HCT116 (cell line): ENCODE results near the gene GFOD1. TPM values are rescaled to one million over a fixed set of nuclear protein-coding genes. Genes with fewer than 3 reads are reported as not detected.

Source experiments
- ATAC-seq: fragments of 200-7000 bp; cut with Tn5 transposase; 2 replicates; pipeline ENCODE4 v1.9.1; 2020; ENCODE audit warnings: mild to moderate bottlenecking, moderate library complexity
- BruUV-seq: library from RNA; stranded (reverse); fragments of 400-500 nt; replicated peaks from 2 replicates; lab custom pipeline; 2021; lab: Mats Ljungman, UMichigan
- CTCF ChIA-PET: fragments of 300-600 bp; sonication (Branson Sonifier 250); formaldehyde crosslinking; loops from one replicate; lab custom pipeline; 2021; ENCODE audit warnings: antibody characterized with exemption; lab: Charles Lee
- POLR2A ChIA-PET: fragments of 300-600, 350-600 bp; sonication (Branson Sonifier 250); formaldehyde crosslinking; loops from one replicate; lab custom pipeline; 2021; ENCODE audit warnings: antibody characterized with exemption; lab: Charles Lee
- RAD21 ChIA-PET, 2 experiments: fragments of 300-600 bp; sonication (Branson Sonifier 250); formaldehyde crosslinking; loops; one replicate each; lab custom pipeline; 2023; ENCODE audit warnings: low total read pairs in 2 of 2; ENCODE audit not compliant: uncharacterized antibody in 2 of 2, unreplicated experiment in 2 of 2, low non-redundant PET in 1 of 2; lab: Charles Lee
- DNase-seq: peaks from one replicate; pipeline ENCODE4 v3.0.0-alpha.2; 2010; ENCODE audit warnings: low read depth, low spot score
- H2AFZ ChIP-seq: fragments of 200-600 bp; shearing (Covaris generic), sonication (generic); 2 replicates; pipeline ENCODE4 v1.6.1; 2017; ENCODE audit warnings: low read depth, mixed run types, mixed read lengths, antibody characterized with exemption, low read length; ENCODE audit not compliant: poor library complexity, severe bottlenecking
- H3K27ac ChIP-seq: 2 replicates; pipeline ENCODE4 v1.5.1; 2012; ENCODE audit warnings: low read depth, low read length
- H3K27me3 ChIP-seq: fragments of 200-600 bp; sonication (generic); 2 replicates; pipeline ENCODE4 v1.6.1; 2016; ENCODE audit warnings: mixed run types, low read length, mixed read lengths; ENCODE audit not compliant: insufficient read depth
- H3K36me3 ChIP-seq, 2 experiments: fragments of 200-500 bp in 1 of 2; fragments of 200-600 bp in 1 of 2; sonication (Bioruptor generic) in 1 of 2; sonication (generic) in 1 of 2; 2 replicates each; pipeline versions ENCODE4 v1.5.1 to v1.6.1; 2014 to 2016; ENCODE audit warnings: low read length in 2 of 2, inconsistent platforms in 1 of 2, mixed read lengths in 1 of 2, mixed run types in 1 of 2; ENCODE audit not compliant: insufficient read depth in 2 of 2, control insufficient read depth in 1 of 2
- H3K4me1 ChIP-seq, 2 experiments: fragments of 200-600 bp in 1 of 2; sonication (generic) in 1 of 2; 2 replicates each; pipeline versions ENCODE4 v1.5.1 to v1.6.1; 2012 to 2017; ENCODE audit warnings: low read length in 2 of 2, inconsistent platforms in 1 of 2, mild to moderate bottlenecking in 1 of 2, mixed read lengths in 1 of 2, mixed run types in 1 of 2, moderate library complexity in 1 of 2; ENCODE audit not compliant: insufficient read depth in 2 of 2, control insufficient read depth in 1 of 2
- H3K4me2 ChIP-seq: fragments of 200-600 bp; sonication (generic); 2 replicates; pipeline ENCODE4 v1.6.1; 2017; ENCODE audit warnings: mixed run types, low read length, mixed read lengths
- H3K4me3 ChIP-seq, 2 experiments: fragments of 200-600 bp in 1 of 2; sonication (generic) in 1 of 2; replicated peaks in 1 of 2; 2 replicates each; pipeline ENCODE4 v1.5.1; 2011 to 2016; ENCODE audit warnings: low read length in 2 of 2, control low read depth in 1 of 2, low read depth in 1 of 2, mild to moderate bottlenecking in 1 of 2, mixed read lengths in 1 of 2, mixed run types in 1 of 2
- H3K79me2 ChIP-seq: fragments of 200-600 bp; sonication (generic); 2 replicates; pipeline ENCODE4 v1.6.1; 2017; ENCODE audit warnings: mild to moderate bottlenecking, mixed run types, low read length, moderate library complexity, mixed read lengths; ENCODE audit not compliant: insufficient read depth
- H3K9ac ChIP-seq: fragments of 200-600 bp; sonication (generic); 2 replicates; pipeline ENCODE4 v1.6.1; 2016; ENCODE audit warnings: low read length, mixed read lengths
- H3K9me2 ChIP-seq: fragments of 200-600 bp; sonication (generic), shearing (Covaris generic); 2 replicates; pipeline ENCODE4 v1.6.1; 2017; ENCODE audit warnings: mixed run types, mild to moderate bottlenecking, moderate library complexity; ENCODE audit not compliant: insufficient read depth
- H3K9me3 ChIP-seq, 2 experiments: fragments of 200-500 bp in 1 of 2; fragments of 200-600 bp in 1 of 2; sonication (Bioruptor generic) in 1 of 2; sonication (generic) in 1 of 2; 2 replicates each; pipeline ENCODE4 v1.6.1; 2014 to 2017; ENCODE audit warnings: low read length in 2 of 2, mixed read lengths in 2 of 2, inconsistent platforms in 1 of 2, low read depth in 1 of 2, mild to moderate bottlenecking in 1 of 2, mixed run types in 1 of 2, moderate library complexity in 1 of 2; ENCODE audit not compliant: control insufficient read depth in 1 of 2, insufficient read depth in 1 of 2
- H4K20me1 ChIP-seq: fragments of 200-600 bp; sonication (generic), shearing (Covaris generic); 2 replicates; pipeline ENCODE4 v1.6.1; 2017; ENCODE audit warnings: mixed run types, mild to moderate bottlenecking, moderate library complexity; ENCODE audit not compliant: insufficient read depth
- CBX3 ChIP-seq: IDR thresholded peaks from 2 replicates; pipeline ENCODE4 v1.6.1; 2012; ENCODE audit warnings: low read depth
- EGR1 ChIP-seq: IDR thresholded peaks from 2 replicates; pipeline ENCODE4 v1.6.1; 2012; ENCODE audit warnings: low read depth
- ELF1 ChIP-seq: IDR thresholded peaks from 2 replicates; pipeline ENCODE4 v1.6.1; 2012; ENCODE audit warnings: low read depth, borderline replicate concordance
- EZH2 ChIP-seq: fragments of 200-600 bp; sonication (generic); IDR thresholded peaks from 2 replicates; pipeline ENCODE4 v1.6.1; 2017; ENCODE audit warnings: antibody characterized with exemption, mixed run types
- EZH2phosphoT487 ChIP-seq: fragments of 200-600 bp; IDR thresholded peaks from 2 replicates; pipeline ENCODE4 v1.6.1; 2018; ENCODE audit warnings: antibody characterized with exemption, borderline replicate concordance
- FOSL1 ChIP-seq: IDR thresholded peaks from 2 replicates; pipeline ENCODE4 v1.6.1; 2012; ENCODE audit warnings: low read depth
- JUND ChIP-seq: IDR thresholded peaks from 2 replicates; pipeline ENCODE4 v1.6.1; 2012
- POLR2A ChIP-seq: IDR thresholded peaks from 2 replicates; pipeline ENCODE4 v1.7.0; 2011; ENCODE audit warnings: borderline replicate concordance; ENCODE audit not compliant: insufficient read depth, insufficient read length; ENCODE audit errors: extremely low read depth
- SIN3A ChIP-seq: IDR thresholded peaks from 2 replicates; pipeline ENCODE4 v1.6.1; 2012; ENCODE audit warnings: low read depth
- SRF ChIP-seq: IDR thresholded peaks from 2 replicates; pipeline ENCODE4 v1.6.1; 2012; ENCODE audit warnings: low read depth
- TCF7L2 ChIP-seq: IDR thresholded peaks from 2 replicates; pipeline ENCODE4 v1.7.0; 2011; ENCODE audit warnings: borderline replicate concordance, inconsistent platforms; ENCODE audit not compliant: insufficient read depth, insufficient read length; ENCODE audit errors: extremely low read depth
- ZFX ChIP-seq: fragments of 450-650 bp; IDR thresholded peaks from 2 replicates; pipeline ENCODE4 v1.6.1; 2017
- intact Hi-C: fragments of 100-400 bp; cut with micrococcal nuclease; formaldehyde crosslinking; loops from 2 replicates; pipeline ENCODE4 v1.10.0; 2022
- total RNA-seq: library from RNA; stranded (reverse); gene quantifications from one replicate; pipeline ENCODE4 v1.2.1, GENCODE V29; 2021; ENCODE audit not compliant: unreplicated experiment
- TF ChIP-seq, protein P1 (sequence below): IDR thresholded peaks from 2 replicates; pipeline ENCODE4 v1.6.1; 2012
- TF ChIP-seq, protein P2 (sequence below): IDR thresholded peaks from 2 replicates; pipeline ENCODE4 v1.6.1; 2012
- TF ChIP-seq, protein P3 (sequence below): IDR thresholded peaks from 2 replicates; pipeline ENCODE4 v1.6.1; 2011; ENCODE audit warnings: mild to moderate bottlenecking, low read length, moderate library complexity; ENCODE audit not compliant: insufficient replicate concordance; ENCODE audit errors: extremely low read depth

The GFOD1 gene
- total RNA-seq, 1 experiment from 2014 or later, result 3.8 TPM

DNA sequence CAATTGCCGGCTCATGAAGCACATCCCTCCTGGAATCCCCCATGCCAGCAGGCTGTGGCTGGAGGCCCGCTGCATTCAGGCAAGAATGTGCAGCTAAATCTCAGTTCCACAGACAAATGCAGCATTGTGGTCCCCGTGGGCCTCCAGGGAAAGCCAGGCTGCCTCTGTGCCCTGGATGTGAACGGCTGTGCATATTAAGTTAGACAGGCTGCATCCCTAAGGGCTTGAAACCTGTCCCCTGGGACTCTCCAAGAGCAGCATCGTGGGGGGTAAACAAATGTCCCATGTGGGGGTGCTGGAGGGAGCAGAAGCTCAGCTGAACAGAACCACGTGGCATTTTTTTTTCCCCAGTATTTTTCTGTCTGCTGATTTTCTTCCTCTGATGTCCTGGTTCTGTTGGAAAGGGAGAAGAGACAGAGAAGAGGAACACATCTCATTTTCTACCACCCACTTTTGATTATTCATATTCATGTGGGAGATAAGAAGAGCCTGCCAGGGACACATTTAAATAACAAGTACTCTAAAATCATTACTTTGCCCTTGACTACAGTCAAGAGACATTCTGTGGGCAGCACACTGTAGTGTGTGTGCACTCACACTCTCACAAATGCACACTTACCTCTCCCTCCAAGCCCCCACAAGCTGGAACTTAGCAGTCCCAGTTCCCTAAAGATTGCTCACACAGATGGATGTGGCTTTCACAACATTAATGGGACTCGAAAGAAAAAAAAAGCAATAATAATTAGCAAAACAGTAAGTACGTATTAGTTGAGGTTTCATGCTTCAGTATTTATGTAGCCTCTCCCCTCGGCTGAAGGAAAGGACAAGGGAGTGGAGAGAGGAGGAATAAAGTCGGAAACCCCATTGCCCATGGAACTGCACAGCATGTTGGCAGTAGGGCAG lies 16.9 kb downstream of the GFOD1 start:
- intact Hi-C loops, result no loop called here
- ChIA-PET POLR2A (no interaction called here), CTCF (no interaction called here)
- H3K27me3 ChIP-seq, result no peaks in the 10 kb centered on the region
- TF ChIP-seq SRF, result no peak
- TF ChIP-seq CBX3, result no peak
- no peak for TF ChIP-seq ZFX
- TF ChIP-seq, protein P1, sequence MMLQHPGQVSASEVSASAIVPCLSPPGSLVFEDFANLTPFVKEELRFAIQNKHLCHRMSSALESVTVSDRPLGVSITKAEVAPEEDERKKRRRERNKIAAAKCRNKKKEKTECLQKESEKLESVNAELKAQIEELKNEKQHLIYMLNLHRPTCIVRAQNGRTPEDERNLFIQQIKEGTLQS, result no peak
- TF ChIP-seq ELF1, result no peak
- TF ChIP-seq, protein P2, sequence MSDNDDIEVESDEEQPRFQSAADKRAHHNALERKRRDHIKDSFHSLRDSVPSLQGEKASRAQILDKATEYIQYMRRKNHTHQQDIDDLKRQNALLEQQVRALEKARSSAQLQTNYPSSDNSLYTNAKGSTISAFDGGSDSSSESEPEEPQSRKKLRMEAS, result no peak
- no peak for TF ChIP-seq FOSL1
- no peak for TF ChIP-seq SIN3A
- no peak for TF ChIP-seq EGR1
- TF ChIP-seq, all 23 proteins: peak for 0
- Histone ChIP-seq H3K9ac (no peak overlapping the region), H3K79me2 (no peaks in the 10 kb centered on the region), H3K4me1 (peaks cover 12 to 29% of the 10 kb centered on the region in 2 experiments), H3K4me2 (no peak overlapping the region), H3K9me3 (no peaks in the 10 kb centered on the region), H3K36me3 (no peaks in the 10 kb centered on the region), H4K20me1 (no peaks in the 10 kb centered on the region), H2AFZ (no peak overlapping the region), H3K27ac (no peak overlapping the region), H3K4me3 (no peak overlapping the region), H3K9me2 (no peaks in the 10 kb centered on the region)
- ATAC-seq (no peak), DNase-seq (no peak)
- RAD21 ChIA-PET, result no interaction called here
- no TSS peak for BruUV-seq

DNA sequence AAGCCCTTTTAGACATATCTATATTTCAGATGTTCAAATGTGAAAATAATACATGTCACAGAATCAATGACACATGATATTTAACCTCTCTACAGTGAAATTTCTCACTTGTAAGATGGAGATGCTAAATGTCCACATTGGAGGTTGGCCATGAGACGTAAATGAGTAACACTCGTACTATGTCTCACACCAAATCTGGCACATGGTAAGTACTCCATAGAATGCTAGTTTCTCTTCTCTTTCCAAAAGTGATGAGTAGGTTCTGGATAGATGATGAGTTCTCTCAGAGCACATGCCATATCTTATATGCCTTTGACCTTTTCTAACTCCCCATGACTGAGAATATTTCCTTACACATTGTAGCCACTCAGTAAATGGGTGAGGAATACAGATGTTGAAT lies 17.7 kb downstream of the GFOD1 start:
- H3K9ac ChIP-seq, result no peak overlapping the region
- H3K36me3 ChIP-seq, result no peaks in the 10 kb centered on the region
- H3K79me2 ChIP-seq, result no peaks in the 10 kb centered on the region
- ChIA-PET CTCF (no interaction called here), POLR2A (no interaction called here), RAD21 (no interaction called here)
- no peaks in the 10 kb centered on the region for H3K27me3 ChIP-seq
- H3K9me2 ChIP-seq, result no peaks in the 10 kb centered on the region
- ATAC-seq, result no peak
- intact Hi-C loops, result no loop called here
- H3K4me3 ChIP-seq, result no peak overlapping the region
- no peaks in the 10 kb centered on the region for H4K20me1 ChIP-seq
- H3K9me3 ChIP-seq, result no peaks in the 10 kb centered on the region
- BruUV-seq, result no TSS peak
- H3K4me2 ChIP-seq, result no peak overlapping the region
- H2AFZ ChIP-seq, result no peak overlapping the region
- H3K4me1 ChIP-seq, result peaks cover 12 to 35% of the 10 kb centered on the region in 2 experiments
- no peak overlapping the region for H3K27ac ChIP-seq
- no peak for DNase-seq
- TF ChIP-seq CBX3, result no peak
- TF ChIP-seq, protein P3, sequence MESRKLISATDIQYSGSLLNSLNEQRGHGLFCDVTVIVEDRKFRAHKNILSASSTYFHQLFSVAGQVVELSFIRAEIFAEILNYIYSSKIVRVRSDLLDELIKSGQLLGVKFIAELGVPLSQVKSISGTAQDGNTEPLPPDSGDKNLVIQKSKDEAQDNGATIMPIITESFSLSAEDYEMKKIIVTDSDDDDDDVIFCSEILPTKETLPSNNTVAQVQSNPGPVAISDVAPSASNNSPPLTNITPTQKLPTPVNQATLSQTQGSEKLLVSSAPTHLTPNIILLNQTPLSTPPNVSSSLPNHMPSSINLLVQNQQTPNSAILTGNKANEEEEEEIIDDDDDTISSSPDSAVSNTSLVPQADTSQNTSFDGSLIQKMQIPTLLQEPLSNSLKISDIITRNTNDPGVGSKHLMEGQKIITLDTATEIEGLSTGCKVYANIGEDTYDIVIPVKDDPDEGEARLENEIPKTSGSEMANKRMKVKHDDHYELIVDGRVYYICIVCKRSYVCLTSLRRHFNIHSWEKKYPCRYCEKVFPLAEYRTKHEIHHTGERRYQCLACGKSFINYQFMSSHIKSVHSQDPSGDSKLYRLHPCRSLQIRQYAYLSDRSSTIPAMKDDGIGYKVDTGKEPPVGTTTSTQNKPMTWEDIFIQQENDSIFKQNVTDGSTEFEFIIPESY, result no peak
- no peak for TF ChIP-seq EGR1
- no peak for TF ChIP-seq POLR2A
- TF ChIP-seq, protein P2, result no peak
- no peak for TF ChIP-seq ELF1
- no peak for TF ChIP-seq EZH2
- no peak for TF ChIP-seq EZH2phosphoT487
- no peak for TF ChIP-seq JUND
- no peak for TF ChIP-seq TCF7L2
